ENCODE measurements around the gene CIRBP. TPM values are rescaled to one million over a fixed set of nuclear protein-coding genes. Genes with fewer than 3 reads are reported as not detected.

CIRBP gene
- total and polyA plus RNA-seq, 9 of the 15 experiments (the other 6 are each of a cell fraction or from before 2014, with no cell fraction given) = 20.5 to 327 (median 176) TPM

DNA sequence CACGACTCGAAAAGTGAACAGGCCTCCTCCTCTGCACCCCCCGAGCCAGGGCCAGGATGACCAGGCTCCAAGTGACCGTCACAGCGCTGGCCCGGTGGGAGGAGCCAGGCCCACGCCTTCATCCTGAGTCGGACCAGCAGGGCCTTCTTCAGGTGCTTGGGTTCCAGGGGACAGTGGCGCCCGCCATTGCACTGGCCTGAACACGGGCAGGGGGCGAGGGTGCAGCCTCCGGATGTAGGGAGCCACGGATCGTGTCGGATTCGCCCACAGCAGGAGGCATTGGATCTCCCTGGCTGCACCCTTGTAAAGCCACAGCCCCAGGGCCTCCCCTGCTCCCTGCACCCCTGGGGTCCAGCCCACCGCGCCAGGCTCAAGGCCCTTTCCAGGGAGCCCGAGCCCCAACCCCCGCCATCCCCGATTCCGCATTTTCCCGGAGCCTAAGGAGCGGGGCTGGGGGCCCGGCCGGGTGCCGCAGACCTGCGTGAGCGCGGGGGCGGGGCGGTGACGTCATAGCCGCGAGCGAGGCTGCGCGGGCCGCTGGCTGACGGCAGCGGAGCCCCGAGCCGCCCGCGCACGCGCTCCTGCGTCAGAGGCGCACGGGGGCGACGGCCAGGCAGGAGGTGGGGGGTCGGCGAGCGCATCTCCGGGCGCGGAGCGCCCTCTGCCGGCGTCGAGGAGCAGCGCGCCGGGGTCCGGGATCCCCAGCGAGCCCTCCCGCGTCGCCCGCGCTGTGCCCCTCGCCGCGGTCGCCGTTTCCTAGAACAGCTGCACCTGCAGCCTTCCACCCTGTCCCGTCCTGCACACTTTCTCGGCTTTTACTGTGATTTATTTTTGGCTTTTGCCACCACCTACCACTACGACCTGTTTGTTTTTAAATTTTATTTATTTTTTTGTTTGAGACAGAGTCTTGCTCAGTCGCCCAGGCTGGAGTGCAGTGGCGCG, 29.1 kb upstream of the CIRBP start (continued):
- TF ChIP-seq, protein P1, sequence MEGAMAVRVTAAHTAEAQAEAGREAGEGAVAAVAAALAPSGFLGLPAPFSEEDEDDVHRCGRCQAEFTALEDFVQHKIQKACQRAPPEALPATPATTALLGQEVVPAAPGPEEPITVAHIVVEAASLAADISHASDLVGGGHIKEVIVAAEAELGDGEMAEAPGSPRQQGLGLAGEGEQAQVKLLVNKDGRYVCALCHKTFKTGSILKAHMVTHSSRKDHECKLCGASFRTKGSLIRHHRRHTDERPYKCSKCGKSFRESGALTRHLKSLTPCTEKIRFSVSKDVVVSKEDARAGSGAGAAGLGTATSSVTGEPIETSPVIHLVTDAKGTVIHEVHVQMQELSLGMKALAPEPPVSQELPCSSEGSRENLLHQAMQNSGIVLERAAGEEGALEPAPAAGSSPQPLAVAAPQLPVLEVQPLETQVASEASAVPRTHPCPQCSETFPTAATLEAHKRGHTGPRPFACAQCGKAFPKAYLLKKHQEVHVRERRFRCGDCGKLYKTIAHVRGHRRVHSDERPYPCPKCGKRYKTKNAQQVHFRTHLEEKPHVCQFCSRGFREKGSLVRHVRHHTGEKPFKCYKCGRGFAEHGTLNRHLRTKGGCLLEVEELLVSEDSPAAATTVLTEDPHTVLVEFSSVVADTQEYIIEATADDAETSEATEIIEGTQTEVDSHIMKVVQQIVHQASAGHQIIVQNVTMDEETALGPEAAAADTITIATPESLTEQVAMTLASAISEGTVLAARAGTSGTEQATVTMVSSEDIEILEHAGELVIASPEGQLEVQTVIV (CRISPR knock-in tag; IDR thresholded peaks at IDR 0.05; ENCODE audit: borderline replicate concordance) = no peak
- no peak for TF ChIP-seq ZFPM2 (CRISPR knock-in tag; IDR thresholded peaks at IDR 0.05)
- TF ChIP-seq LCOR (CRISPR knock-in tag; IDR thresholded peaks at IDR 0.05) = no peak
- no peak for TF ChIP-seq KDM2B (CRISPR knock-in tag; IDR thresholded peaks at IDR 0.05)
- TF ChIP-seq, protein P2, sequence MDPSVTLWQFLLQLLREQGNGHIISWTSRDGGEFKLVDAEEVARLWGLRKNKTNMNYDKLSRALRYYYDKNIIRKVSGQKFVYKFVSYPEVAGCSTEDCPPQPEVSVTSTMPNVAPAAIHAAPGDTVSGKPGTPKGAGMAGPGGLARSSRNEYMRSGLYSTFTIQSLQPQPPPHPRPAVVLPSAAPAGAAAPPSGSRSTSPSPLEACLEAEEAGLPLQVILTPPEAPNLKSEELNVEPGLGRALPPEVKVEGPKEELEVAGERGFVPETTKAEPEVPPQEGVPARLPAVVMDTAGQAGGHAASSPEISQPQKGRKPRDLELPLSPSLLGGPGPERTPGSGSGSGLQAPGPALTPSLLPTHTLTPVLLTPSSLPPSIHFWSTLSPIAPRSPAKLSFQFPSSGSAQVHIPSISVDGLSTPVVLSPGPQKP (CRISPR knock-in tag; IDR thresholded peaks at IDR 0.05) = no peak
- no peak for TF ChIP-seq FOS (IDR thresholded peaks at IDR 0.05; ENCODE audit: extremely low read depth, insufficient read length)
- no peak for TF ChIP-seq ZNF212 (CRISPR knock-in tag; IDR thresholded peaks at IDR 0.05)
- TF ChIP-seq CTBP1 (IDR thresholded peaks at IDR 0.05; ENCODE audit: borderline replicate concordance) = peak; percentile 95
- TF ChIP-seq ZNF695 (CRISPR knock-in tag; IDR thresholded peaks at IDR 0.05) = no peak
- TF ChIP-seq KLF13 (tag; IDR thresholded peaks at IDR 0.05; ENCODE audit: borderline replicate concordance, low read depth) = peak; percentile 78; the same call in 1 of the 2 replicates
- no peak for TF ChIP-seq ZNF668 (CRISPR knock-in tag; IDR thresholded peaks at IDR 0.05)
- TF ChIP-seq C11orf30 (IDR thresholded peaks at IDR 0.05; ENCODE audit: low read depth) = no peak
- TF ChIP-seq PTTG1 (tag; IDR thresholded peaks at IDR 0.05; ENCODE audit: low read depth) = no peak
- TF ChIP-seq, protein P3, sequence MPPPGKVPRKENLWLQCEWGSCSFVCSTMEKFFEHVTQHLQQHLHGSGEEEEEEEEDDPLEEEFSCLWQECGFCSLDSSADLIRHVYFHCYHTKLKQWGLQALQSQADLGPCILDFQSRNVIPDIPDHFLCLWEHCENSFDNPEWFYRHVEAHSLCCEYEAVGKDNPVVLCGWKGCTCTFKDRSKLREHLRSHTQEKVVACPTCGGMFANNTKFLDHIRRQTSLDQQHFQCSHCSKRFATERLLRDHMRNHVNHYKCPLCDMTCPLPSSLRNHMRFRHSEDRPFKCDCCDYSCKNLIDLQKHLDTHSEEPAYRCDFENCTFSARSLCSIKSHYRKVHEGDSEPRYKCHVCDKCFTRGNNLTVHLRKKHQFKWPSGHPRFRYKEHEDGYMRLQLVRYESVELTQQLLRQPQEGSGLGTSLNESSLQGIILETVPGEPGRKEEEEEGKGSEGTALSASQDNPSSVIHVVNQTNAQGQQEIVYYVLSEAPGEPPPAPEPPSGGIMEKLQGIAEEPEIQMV (tag; conservative IDR thresholded peaks at IDR 0.05; ENCODE audit: low read depth) = no peak
- peak; percentile 80 for TF ChIP-seq HMGN3 (IDR thresholded peaks at IDR 0.05; ENCODE audit: borderline replicate concordance, extremely low read depth, insufficient read length, low read depth, low read length)
- no peak for TF ChIP-seq LARP7 (IDR thresholded peaks at IDR 0.05)
- TF ChIP-seq, protein P4, sequence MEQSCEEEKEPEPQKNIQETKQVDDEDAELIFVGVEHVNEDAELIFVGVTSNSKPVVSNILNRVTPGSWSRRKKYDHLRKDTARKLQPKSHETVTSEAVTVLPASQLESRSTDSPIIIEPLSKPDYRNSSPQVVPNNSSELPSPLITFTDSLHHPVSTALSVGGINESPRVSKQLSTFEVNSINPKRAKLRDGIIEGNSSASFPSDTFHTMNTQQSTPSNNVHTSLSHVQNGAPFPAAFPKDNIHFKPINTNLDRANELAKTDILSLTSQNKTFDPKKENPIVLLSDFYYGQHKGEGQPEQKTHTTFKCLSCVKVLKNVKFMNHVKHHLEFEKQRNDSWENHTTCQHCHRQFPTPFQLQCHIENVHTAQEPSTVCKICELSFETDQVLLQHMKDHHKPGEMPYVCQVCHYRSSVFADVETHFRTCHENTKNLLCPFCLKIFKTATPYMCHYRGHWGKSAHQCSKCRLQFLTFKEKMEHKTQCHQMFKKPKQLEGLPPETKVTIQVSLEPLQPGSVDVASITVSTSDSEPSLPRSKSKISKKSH (CRISPR knock-in tag; IDR thresholded peaks at IDR 0.05) = no peak
- TF ChIP-seq EZH2 (IDR thresholded peaks at IDR 0.05; ENCODE audit: borderline replicate concordance, low read depth, low read length) = no peak
- TF ChIP-seq MAFG (tag; conservative IDR thresholded peaks at IDR 0.05) = no peak
- no peak for TF ChIP-seq MCM5 (IDR thresholded peaks at IDR 0.05; ENCODE audit: low read depth)
- TF ChIP-seq SMAD4 (CRISPR knock-in tag; conservative IDR thresholded peaks at IDR 0.05) = peak; percentile 80
- TF ChIP-seq COPS2 (conservative IDR thresholded peaks at IDR 0.05) = no peak
- TF ChIP-seq FUS (optimal IDR thresholded peaks at IDR 0.05; ENCODE audit: low read depth, low read length) = no peak

Measured in K562 (cell line).